Measurements from ENCODE around the gene AMIGO2.
"Not testable (repeated sequence)": the region's sequence is repeated elsewhere in the genome, so short reads cannot be mapped to it uniquely, and the experiment has no call there.

AMIGO2 gene

DNA sequence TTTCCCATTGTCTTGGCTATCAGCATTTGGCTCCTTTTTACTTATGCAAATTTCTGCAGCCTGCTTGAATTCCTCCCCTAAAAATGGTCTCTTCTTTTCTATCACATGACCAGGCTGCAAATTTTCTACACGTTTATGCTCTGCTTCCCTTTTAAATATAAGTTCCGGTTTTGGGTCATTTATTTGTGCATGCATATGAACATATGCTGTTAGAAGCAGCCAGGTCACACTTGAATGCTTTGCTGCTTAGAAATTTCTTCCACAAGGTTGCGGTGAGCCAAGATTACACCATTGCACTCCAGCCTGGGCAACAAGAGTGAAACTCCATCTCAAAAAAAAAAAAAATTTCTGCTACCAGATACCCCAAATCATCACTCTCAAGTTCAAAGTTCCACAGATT, 28.5 kb downstream of the AMIGO2 start:
- H3K9me3 ChIP-seq (ENCODE audit: control insufficient read depth, insufficient read depth, low read depth, low read length); H3K4me1 ChIP-seq (ENCODE audit: control insufficient read depth, insufficient read depth, low read length); H3K4me3 ChIP-seq (ENCODE audit: low read depth, low read length); H3K27ac ChIP-seq (ENCODE audit: extremely low read depth, low read depth, low read length); POLR2A ChIA-PET; H3K36me3 ChIP-seq (ENCODE audit: control insufficient read depth in 2 of 2, insufficient read depth in 1 of 2, low read length in 2 of 2): not testable (repeated sequence)
- CTCF ChIA-PET, result interaction anchor here (0.7 kb wide), 1 partner anchor 27 kb away, joined by 3 read pairs; no protein-coding TSS in a partner anchor
- TF ChIP-seq SETDB1 (IDR thresholded peaks at IDR 0.05; ENCODE audit: insufficient read length, low read length), result peak; percentile 65

DNA sequence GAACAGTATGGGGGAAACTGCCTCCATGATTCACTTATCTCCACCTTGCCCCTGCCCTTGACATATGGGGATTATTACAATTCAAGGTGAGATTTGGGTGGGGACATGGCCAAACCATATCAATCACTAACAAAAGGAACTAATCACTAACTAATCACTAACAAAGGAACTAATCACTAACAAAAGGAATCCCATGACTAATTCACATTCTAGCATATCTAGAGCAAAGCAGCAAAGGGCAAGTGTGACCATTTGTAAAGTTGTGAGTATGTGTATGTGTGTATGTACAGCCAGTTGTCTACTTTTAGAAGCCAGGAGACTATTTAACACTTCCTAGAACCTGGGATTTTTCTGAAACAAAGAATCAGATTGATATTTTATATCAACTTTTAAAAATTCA, 31.2 kb downstream of the AMIGO2 start:
- ChIA-PET POLR2A (interaction anchor here (0.8 kb wide), 1 partner anchor 32 kb away, joined by 3 read pairs; no protein-coding TSS in a partner anchor), CTCF (interaction anchor here (2.1 kb wide), 1 partner anchor 23 kb away, joined by 5 read pairs; no protein-coding TSS in a partner anchor)
- H3K36me3 ChIP-seq (ENCODE audit: control insufficient read depth in 2 of 2, insufficient read depth in 1 of 2, low read length in 2 of 2), result no peaks in the 10 kb centered on the region
- no peaks in the 10 kb centered on the region for H3K9me3 ChIP-seq (ENCODE audit: control insufficient read depth, insufficient read depth, low read depth, low read length)
- H3K27ac ChIP-seq (ENCODE audit: extremely low read depth, low read depth, low read length), result no peak overlapping the region
- no peak for TF ChIP-seq ZNF626 (tag by site-specific recombination; IDR thresholded peaks at IDR 0.05)
- no peak for TF ChIP-seq SP7 (tag by site-specific recombination; IDR thresholded peaks at IDR 0.05)
- TF ChIP-seq ZNF112 (tag by site-specific recombination; IDR thresholded peaks at IDR 0.05), result no peak
- TF ChIP-seq, protein P1, sequence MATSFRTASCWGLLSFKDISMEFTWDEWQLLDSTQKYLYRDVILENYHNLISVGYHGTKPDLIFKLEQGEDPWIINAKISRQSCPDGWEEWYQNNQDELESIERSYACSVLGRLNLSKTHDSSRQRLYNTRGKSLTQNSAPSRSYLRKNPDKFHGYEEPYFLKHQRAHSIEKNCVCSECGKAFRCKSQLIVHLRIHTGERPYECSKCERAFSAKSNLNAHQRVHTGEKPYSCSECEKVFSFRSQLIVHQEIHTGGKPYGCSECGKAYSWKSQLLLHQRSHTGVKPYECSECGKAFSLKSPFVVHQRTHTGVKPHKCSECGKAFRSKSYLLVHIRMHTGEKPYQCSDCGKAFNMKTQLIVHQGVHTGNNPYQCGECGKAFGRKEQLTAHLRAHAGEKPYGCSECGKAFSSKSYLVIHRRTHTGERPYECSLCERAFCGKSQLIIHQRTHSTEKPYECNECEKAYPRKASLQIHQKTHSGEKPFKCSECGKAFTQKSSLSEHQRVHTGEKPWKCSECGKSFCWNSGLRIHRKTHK (tag by site-specific recombination; IDR thresholded peaks at IDR 0.05), result no peak
- TF ChIP-seq ZNF248 (tag by site-specific recombination; IDR thresholded peaks at IDR 0.05), result no peak
- TF ChIP-seq ZNF776 (tag by site-specific recombination; IDR thresholded peaks at IDR 0.05; ENCODE audit: borderline replicate concordance), result no peak
- TF ChIP-seq ZBTB17 (tag by site-specific recombination; IDR thresholded peaks at IDR 0.05), result no peak
- no peak for TF ChIP-seq ZNF354C (tag by site-specific recombination; IDR thresholded peaks at IDR 0.05; ENCODE audit: borderline replicate concordance, low read depth)
- TF ChIP-seq, protein P2, sequence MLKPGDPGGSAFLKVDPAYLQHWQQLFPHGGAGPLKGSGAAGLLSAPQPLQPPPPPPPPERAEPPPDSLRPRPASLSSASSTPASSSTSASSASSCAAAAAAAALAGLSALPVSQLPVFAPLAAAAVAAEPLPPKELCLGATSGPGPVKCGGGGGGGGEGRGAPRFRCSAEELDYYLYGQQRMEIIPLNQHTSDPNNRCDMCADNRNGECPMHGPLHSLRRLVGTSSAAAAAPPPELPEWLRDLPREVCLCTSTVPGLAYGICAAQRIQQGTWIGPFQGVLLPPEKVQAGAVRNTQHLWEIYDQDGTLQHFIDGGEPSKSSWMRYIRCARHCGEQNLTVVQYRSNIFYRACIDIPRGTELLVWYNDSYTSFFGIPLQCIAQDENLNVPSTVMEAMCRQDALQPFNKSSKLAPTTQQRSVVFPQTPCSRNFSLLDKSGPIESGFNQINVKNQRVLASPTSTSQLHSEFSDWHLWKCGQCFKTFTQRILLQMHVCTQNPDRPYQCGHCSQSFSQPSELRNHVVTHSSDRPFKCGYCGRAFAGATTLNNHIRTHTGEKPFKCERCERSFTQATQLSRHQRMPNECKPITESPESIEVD (tag by site-specific recombination; IDR thresholded peaks at IDR 0.05), result no peak
- no peaks in the 10 kb centered on the region for H3K4me1 ChIP-seq (ENCODE audit: control insufficient read depth, insufficient read depth, low read length)
- no peak overlapping the region for H3K4me3 ChIP-seq (ENCODE audit: low read depth, low read length)

DNA sequence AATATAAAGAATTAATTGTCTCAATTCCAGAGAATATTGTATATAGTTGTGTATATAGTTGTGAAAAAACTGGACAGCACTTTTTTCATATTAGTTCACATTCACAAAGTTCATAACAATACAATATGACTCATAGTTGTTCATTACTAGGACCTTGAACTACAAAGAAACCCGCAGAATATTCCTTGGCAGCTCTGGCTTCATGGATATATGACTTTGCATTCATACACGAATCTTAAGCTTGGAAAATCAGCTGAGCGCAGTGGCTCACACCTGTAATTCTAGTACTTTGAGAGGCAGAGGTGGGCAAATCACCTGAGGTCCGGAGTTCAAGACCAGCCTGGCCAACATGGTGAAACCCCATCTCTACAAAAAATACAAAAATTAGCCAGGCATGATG, 38.4 kb downstream of the AMIGO2 start:
- Histone ChIP-seq H3K9me3 (ENCODE audit: control insufficient read depth, insufficient read depth, low read depth, low read length) (no peaks in the 10 kb centered on the region), H3K4me3 (ENCODE audit: low read depth, low read length) (no peak overlapping the region), H3K27ac (ENCODE audit: extremely low read depth, low read depth, low read length) (no peak overlapping the region), H3K4me1 (ENCODE audit: control insufficient read depth, insufficient read depth, low read length) (no peaks in the 10 kb centered on the region), H3K36me3 (ENCODE audit: control insufficient read depth in 2 of 2, insufficient read depth in 1 of 2, low read length in 2 of 2) (no peaks in the 10 kb centered on the region)
- ChIA-PET CTCF (interaction anchor here (2.2 to 2.4 kb wide), 2 partner anchors 9 to 30 kb away, joined by 12 to 13 read pairs; no protein-coding TSS in a partner anchor), POLR2A (no interaction called here)
- TF ChIP-seq ZNF514 (tag by site-specific recombination; IDR thresholded peaks at IDR 0.05) (no peak), ZNF416 (tag by site-specific recombination; IDR thresholded peaks at IDR 0.05) (no peak), ZNF24 (tag by site-specific recombination; IDR thresholded peaks at IDR 0.05) (no peak), ZNF274 (IDR thresholded peaks at IDR 0.05; ENCODE audit: low read length) (no peak), ZNF274 (tag by site-specific recombination; IDR thresholded peaks at IDR 0.05; ENCODE audit: borderline replicate concordance) (no peak), PRDM1 (tag by site-specific recombination; IDR thresholded peaks at IDR 0.05) (no peak)

DNA sequence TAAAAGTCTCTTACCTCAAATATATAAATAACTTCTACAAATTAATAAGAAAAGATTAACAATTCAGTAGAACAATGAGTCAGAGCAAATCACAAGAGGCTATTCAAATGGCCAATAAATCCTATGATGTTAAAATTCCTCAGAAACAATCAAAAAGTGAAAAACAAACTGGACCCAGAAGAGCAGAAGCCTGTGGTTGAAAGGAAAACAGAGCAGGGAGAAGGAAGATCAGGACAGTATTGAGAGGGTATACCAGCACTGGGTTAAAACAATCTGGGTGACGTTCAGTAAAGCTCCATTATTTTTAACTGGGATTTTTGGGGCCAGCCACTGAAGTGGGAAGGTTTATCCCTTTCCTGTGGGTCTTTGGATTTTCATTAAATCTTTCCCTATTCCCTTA, 40.0 kb downstream of the AMIGO2 start:
- Histone ChIP-seq H3K9me3 (ENCODE audit: control insufficient read depth, insufficient read depth, low read depth, low read length) (no peaks in the 10 kb centered on the region), H3K4me1 (ENCODE audit: control insufficient read depth, insufficient read depth, low read length) (no peaks in the 10 kb centered on the region), H3K4me3 (ENCODE audit: low read depth, low read length) (no peak overlapping the region), H3K27ac (ENCODE audit: extremely low read depth, low read depth, low read length) (no peak overlapping the region), H3K36me3 (ENCODE audit: control insufficient read depth in 2 of 2, insufficient read depth in 1 of 2, low read length in 2 of 2) (no peaks in the 10 kb centered on the region)
- ChIA-PET CTCF (no interaction called here), POLR2A (no interaction called here)
- TF ChIP-seq, protein P3, sequence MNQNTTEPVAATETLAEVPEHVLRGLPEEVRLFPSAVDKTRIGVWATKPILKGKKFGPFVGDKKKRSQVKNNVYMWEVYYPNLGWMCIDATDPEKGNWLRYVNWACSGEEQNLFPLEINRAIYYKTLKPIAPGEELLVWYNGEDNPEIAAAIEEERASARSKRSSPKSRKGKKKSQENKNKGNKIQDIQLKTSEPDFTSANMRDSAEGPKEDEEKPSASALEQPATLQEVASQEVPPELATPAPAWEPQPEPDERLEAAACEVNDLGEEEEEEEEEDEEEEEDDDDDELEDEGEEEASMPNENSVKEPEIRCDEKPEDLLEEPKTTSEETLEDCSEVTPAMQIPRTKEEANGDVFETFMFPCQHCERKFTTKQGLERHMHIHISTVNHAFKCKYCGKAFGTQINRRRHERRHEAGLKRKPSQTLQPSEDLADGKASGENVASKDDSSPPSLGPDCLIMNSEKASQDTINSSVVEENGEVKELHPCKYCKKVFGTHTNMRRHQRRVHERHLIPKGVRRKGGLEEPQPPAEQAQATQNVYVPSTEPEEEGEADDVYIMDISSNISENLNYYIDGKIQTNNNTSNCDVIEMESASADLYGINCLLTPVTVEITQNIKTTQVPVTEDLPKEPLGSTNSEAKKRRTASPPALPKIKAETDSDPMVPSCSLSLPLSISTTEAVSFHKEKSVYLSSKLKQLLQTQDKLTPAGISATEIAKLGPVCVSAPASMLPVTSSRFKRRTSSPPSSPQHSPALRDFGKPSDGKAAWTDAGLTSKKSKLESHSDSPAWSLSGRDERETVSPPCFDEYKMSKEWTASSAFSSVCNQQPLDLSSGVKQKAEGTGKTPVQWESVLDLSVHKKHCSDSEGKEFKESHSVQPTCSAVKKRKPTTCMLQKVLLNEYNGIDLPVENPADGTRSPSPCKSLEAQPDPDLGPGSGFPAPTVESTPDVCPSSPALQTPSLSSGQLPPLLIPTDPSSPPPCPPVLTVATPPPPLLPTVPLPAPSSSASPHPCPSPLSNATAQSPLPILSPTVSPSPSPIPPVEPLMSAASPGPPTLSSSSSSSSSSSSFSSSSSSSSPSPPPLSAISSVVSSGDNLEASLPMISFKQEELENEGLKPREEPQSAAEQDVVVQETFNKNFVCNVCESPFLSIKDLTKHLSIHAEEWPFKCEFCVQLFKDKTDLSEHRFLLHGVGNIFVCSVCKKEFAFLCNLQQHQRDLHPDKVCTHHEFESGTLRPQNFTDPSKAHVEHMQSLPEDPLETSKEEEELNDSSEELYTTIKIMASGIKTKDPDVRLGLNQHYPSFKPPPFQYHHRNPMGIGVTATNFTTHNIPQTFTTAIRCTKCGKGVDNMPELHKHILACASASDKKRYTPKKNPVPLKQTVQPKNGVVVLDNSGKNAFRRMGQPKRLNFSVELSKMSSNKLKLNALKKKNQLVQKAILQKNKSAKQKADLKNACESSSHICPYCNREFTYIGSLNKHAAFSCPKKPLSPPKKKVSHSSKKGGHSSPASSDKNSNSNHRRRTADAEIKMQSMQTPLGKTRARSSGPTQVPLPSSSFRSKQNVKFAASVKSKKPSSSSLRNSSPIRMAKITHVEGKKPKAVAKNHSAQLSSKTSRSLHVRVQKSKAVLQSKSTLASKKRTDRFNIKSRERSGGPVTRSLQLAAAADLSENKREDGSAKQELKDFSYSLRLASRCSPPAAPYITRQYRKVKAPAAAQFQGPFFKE (tag by site-specific recombination; IDR thresholded peaks at IDR 0.05; ENCODE audit: borderline replicate concordance), result no peak
- TF ChIP-seq SP3 (tag by site-specific recombination; IDR thresholded peaks at IDR 0.05), result no peak
- TF ChIP-seq ZNF623 (tag by site-specific recombination; IDR thresholded peaks at IDR 0.05), result no peak
- TF ChIP-seq ZNF335 (tag by site-specific recombination; conservative IDR thresholded peaks at IDR 0.05), result no peak
- no peak for TF ChIP-seq ZNF19 (tag by site-specific recombination; IDR thresholded peaks at IDR 0.05; ENCODE audit: low read depth)

Measured in HEK293 (cell line).